GM12878 (cell line): ENCODE measurements around the gene HIVEP3. TPM values are rescaled to one million over a fixed set of nuclear protein-coding genes. Genes with fewer than 3 reads are reported as not detected.
A peak's percentile ranks its signal among the peaks of the same experiment; 100 is the strongest.

Experiments used
- ATAC-seq: fragments of 200-7000 bp; cut with Tn5 transposase; 3 replicates; pipeline ENCODE4 v1.9.1; 2020; ENCODE audit warnings: mild to moderate bottlenecking, moderate library complexity
- BruUV-seq: library from RNA; stranded (reverse); fragments of 400-500 nt; replicated peaks from 2 replicates; lab custom pipeline; 2021; lab: Mats Ljungman, UMichigan
- CTCF ChIA-PET: fragments of 300-600 bp; sonication (Branson Sonifier 250); formaldehyde crosslinking; extraction: SDS; loops from one replicate; lab custom pipeline; 2021; ENCODE audit warnings: inconsistent platforms; lab: Yijun Ruan, JAX
- POLR2A ChIA-PET: fragments of 350-600 bp; formaldehyde crosslinking; extraction: SDS; loops from one replicate; lab custom pipeline; 2021; ENCODE audit warnings: inconsistent platforms; lab: Charles Lee
- RAD21 ChIA-PET: fragments of 300-600 bp; sonication (Branson Sonifier 250); formaldehyde crosslinking; loops from one replicate; lab custom pipeline; 2023; ENCODE audit warnings: antibody characterized with exemption; ENCODE audit not compliant: unreplicated experiment; lab: Charles Lee
- SMC1A ChIA-PET: fragments of 300-600 bp; sonication (Branson Sonifier 250); formaldehyde crosslinking; loops from one replicate; lab custom pipeline; 2023; ENCODE audit not compliant: unreplicated experiment, uncharacterized antibody; lab: Charles Lee
- DNase-seq: peaks from one replicate; pipeline ENCODE4 v3.0.0-alpha.2; 2011; ENCODE audit warnings: low read depth, low spot score
- FAIRE-seq: peaks from 3 replicates; lab custom pipeline; 2011; peaks lifted over from hg19 to GRCh38; lab: Jason Lieb, UNC
- H2AFZ ChIP-seq: 2 replicates; pipeline ENCODE4 v1.6.0; 2011; ENCODE audit warnings: low read depth, low read length, control low read depth; ENCODE audit not compliant: control insufficient read depth
- H3K27ac ChIP-seq: 2 replicates; pipeline ENCODE4 v1.5.1; 2011; ENCODE audit warnings: control low read depth; ENCODE audit not compliant: control insufficient read depth, insufficient read depth
- H3K27me3 ChIP-seq, 2 experiments: replicated peaks in 1 of 2; 2 replicates each; pipeline versions ENCODE4 v1.6.0 to v1.6.1; 2011; ENCODE audit warnings: low read length in 1 of 2; ENCODE audit not compliant: control insufficient read depth in 2 of 2, insufficient read depth in 2 of 2
- H3K36me3 ChIP-seq, 2 experiments: 2 replicates each; pipeline ENCODE4 v1.5.1; 2011; ENCODE audit warnings: low read length in 1 of 2; ENCODE audit not compliant: control insufficient read depth in 2 of 2, insufficient read depth in 2 of 2
- H3K4me1 ChIP-seq: 2 replicates; pipeline ENCODE4 v1.6.1; 2011; ENCODE audit warnings: mild to moderate bottlenecking, low read length, moderate library complexity, mixed read lengths; ENCODE audit not compliant: control insufficient read depth, insufficient read depth
- H3K4me2 ChIP-seq: 2 replicates; pipeline ENCODE4 v1.6.0; 2011; ENCODE audit warnings: control low read depth; ENCODE audit not compliant: control insufficient read depth, insufficient read depth
- H3K4me3 ChIP-seq: fragments of 200-600 bp; sonication (generic); 2 replicates; pipeline ENCODE4 v1.5.1; 2016
- H3K79me2 ChIP-seq: 2 replicates; pipeline ENCODE4 v1.6.0; 2011; ENCODE audit warnings: low read length; ENCODE audit not compliant: control insufficient read depth, insufficient read depth
- H3K9ac ChIP-seq: 2 replicates; pipeline ENCODE4 v1.8.0; 2011; ENCODE audit warnings: low read length, control low read depth, mixed read lengths; ENCODE audit not compliant: control insufficient read depth, insufficient read depth
- H3K9me3 ChIP-seq: replicated peaks from 3 replicates; pipeline ENCODE4 v1.5.1; 2011; ENCODE audit warnings: mild to moderate bottlenecking, low read length; ENCODE audit not compliant: control insufficient read depth, insufficient read depth
- H4K20me1 ChIP-seq: 2 replicates; pipeline ENCODE4 v1.6.0; 2011; ENCODE audit not compliant: control insufficient read depth, insufficient read depth
- FOS ChIP-seq: IDR thresholded peaks from 3 replicates; pipeline ENCODE4 v1.6.1; 2011; ENCODE audit warnings: borderline replicate concordance; ENCODE audit not compliant: insufficient read length; ENCODE audit errors: extremely low read depth
- IKZF2 ChIP-seq, 2 experiments: fragments of 450-650 bp; IDR thresholded peaks; 2 replicates each; pipeline ENCODE4 v1.6.1; 2017; ENCODE audit warnings: mild to moderate bottlenecking in 2 of 2, moderate library complexity in 2 of 2
- KDM1A ChIP-seq: fragments of 200-600 bp; sonication (generic); IDR thresholded peaks from 2 replicates; pipeline ENCODE4 v1.6.1; 2016; ENCODE audit warnings: borderline replicate concordance
- NFYA ChIP-seq: IDR thresholded peaks from 2 replicates; pipeline ENCODE4 v1.6.1; 2011; ENCODE audit warnings: low read depth, mild to moderate bottlenecking, low read length, improper control_type of control experiment, borderline replicate concordance
- NRF1 ChIP-seq: conservative IDR thresholded peaks from 2 replicates; pipeline ENCODE4 v1.6.1; 2011; ENCODE audit warnings: mild to moderate bottlenecking, low read depth, low read length, improper control_type of control experiment
- RAD21 ChIP-seq: IDR thresholded peaks from 2 replicates; pipeline ENCODE4 v1.6.1; 2011; ENCODE audit warnings: mild to moderate bottlenecking, low read depth, low read length, moderate library complexity; ENCODE audit not compliant: insufficient read depth
- SMC3 ChIP-seq: IDR thresholded peaks from 2 replicates; pipeline ENCODE4 v1.6.1; 2011; ENCODE audit warnings: low read length, improper control_type of control experiment, borderline replicate concordance
- WGBS: methylation state at CpG from one replicate; pipeline ENCODE4 v1.1.6; 2016; ENCODE audit warnings: low lambda C conversion rate; ENCODE audit not compliant: insufficient replicate concordance, insufficient coverage; ENCODE audit errors: missing lambda C conversion rate; 5-methylcytosine and 5-hydroxymethylcytosine counted together
- in situ Hi-C: fragments of 300-500 bp; cut with MboI; formaldehyde crosslinking; loops from 9 replicates; pipeline ENCODE4 v1.14.3; 2018; ENCODE audit warnings: mixed read lengths
- intact Hi-C: fragments of 100-400 bp; cut with micrococcal nuclease; formaldehyde crosslinking; loops from one replicate; pipeline ENCODE4 v1.14.2; 2022; ENCODE audit not compliant: unreplicated experiment
- polyA plus RNA-seq, 11 experiments: library from polyadenylated mRNA; depleted of rRNA in 4 of 11; unstranded in 6 of 11; stranded (reverse) in 5 of 11; fragments of >200 nt; fragmentation: Nextera tagmentation in 4 of 11; fragmentation: Illumina TruSeq in 1 of 11; extraction: Ambion mirVana in 4 of 11; extraction: Trizol in 1 of 11; gene quantifications; 1 replicate in 1 of 11; 2 replicates in 10 of 11; pipeline versions ENCODE4 v1.2.1 to v1.2.3, GENCODE V29; 2011 to 2016; ENCODE audit warnings: inconsistent platforms in 2 of 11, missing spikeins in 2 of 11, low read depth in 1 of 11
- total RNA-seq, 4 experiments: library from RNA; depleted of rRNA in 3 of 4; stranded (reverse); fragments of >200 nt in 3 of 4; fragmentation: Illumina TruSeq in 1 of 4; extraction: Trizol in 1 of 4; gene quantifications; 2 replicates each; pipeline versions ENCODE4 v1.2.1 to v1.2.3, GENCODE V29; 2013 to 2021
- TF ChIP-seq, protein P1 (sequence below), 3 experiments: IDR thresholded peaks in 2 of 3; conservative IDR thresholded peaks in 1 of 3; 2 replicates each; pipeline ENCODE4 v1.5.1; 2011; ENCODE audit warnings: low read depth in 3 of 3, low read length in 3 of 3, mild to moderate bottlenecking in 3 of 3, control low read depth in 2 of 3, moderate library complexity in 2 of 3, inconsistent platforms in 1 of 3, mixed read lengths in 1 of 3; ENCODE audit not compliant: control insufficient read depth in 2 of 3, insufficient read depth in 1 of 3; ENCODE audit errors: extremely low read depth in 1 of 3
- TF ChIP-seq, protein P2 (sequence below): fragments of 450-650 bp; IDR thresholded peaks from 2 replicates; pipeline ENCODE4 v1.6.1; 2014; ENCODE audit warnings: mild to moderate bottlenecking

The HIVEP3 gene
- total and polyA plus RNA-seq, 10 of the 15 experiments (the other 5 are each of a cell fraction or from before 2014, with no cell fraction given) = 1.8 to 13.6 (median 3.8) TPM

DNA sequence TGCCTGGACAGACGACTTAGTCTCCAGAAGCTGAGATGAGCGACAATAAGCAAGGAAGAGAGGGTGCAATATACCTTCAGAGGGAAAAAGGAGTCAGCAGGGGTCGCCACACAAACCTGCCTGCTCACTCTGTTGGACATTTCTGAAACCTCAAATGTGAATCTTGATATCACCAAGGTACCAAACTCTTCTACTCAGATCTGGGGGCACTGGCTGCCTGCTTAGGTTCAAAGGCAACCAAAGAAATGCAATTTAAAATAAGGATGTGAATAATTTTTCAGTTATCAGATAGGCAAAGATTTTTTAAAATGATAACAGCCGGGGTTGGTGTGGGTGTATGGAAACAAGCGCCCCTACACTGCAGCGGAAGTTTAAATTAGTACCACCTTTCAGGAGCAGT is 164.2 kb downstream of the HIVEP3 start:
- H3K9ac ChIP-seq = no peak overlapping the region
- POLR2A ChIA-PET = no interaction called here
- SMC1A ChIA-PET = interaction anchor here (0.7 to 3.5 kb wide), 16 partner anchors 11 to 138 kb away, joined by 3 to 13 read pairs (median 4); no protein-coding TSS in a partner anchor
- no peaks in the 10 kb centered on the region for H4K20me1 ChIP-seq
- RAD21 ChIA-PET = interaction anchor here (0.8 to 1.8 kb wide), 10 partner anchors 11 to 181 kb away, joined by 3 to 10 read pairs (median 4); no protein-coding TSS in a partner anchor
- H3K4me1 ChIP-seq = peaks cover 48% of the 10 kb centered on the region
- CTCF ChIA-PET = interaction anchor here (0.7 to 2.9 kb wide), 25 partner anchors 10 to 419 kb away, joined by 3 to 14 read pairs (median 4); no protein-coding TSS in a partner anchor
- FAIRE-seq (no peak), ATAC-seq (0 out of 3 replicates have a peak, but pooled peaks have one; percentile 3)
- TF ChIP-seq SMC3 = peak; percentile 48; the same call in 1 of the 2 replicates
- TF ChIP-seq, protein P1, sequence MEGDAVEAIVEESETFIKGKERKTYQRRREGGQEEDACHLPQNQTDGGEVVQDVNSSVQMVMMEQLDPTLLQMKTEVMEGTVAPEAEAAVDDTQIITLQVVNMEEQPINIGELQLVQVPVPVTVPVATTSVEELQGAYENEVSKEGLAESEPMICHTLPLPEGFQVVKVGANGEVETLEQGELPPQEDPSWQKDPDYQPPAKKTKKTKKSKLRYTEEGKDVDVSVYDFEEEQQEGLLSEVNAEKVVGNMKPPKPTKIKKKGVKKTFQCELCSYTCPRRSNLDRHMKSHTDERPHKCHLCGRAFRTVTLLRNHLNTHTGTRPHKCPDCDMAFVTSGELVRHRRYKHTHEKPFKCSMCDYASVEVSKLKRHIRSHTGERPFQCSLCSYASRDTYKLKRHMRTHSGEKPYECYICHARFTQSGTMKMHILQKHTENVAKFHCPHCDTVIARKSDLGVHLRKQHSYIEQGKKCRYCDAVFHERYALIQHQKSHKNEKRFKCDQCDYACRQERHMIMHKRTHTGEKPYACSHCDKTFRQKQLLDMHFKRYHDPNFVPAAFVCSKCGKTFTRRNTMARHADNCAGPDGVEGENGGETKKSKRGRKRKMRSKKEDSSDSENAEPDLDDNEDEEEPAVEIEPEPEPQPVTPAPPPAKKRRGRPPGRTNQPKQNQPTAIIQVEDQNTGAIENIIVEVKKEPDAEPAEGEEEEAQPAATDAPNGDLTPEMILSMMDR (IDR thresholded peaks at IDR 0.05 in 2 of 3, conservative IDR thresholded peaks at IDR 0.05 in 1 of 3; ENCODE audit: control insufficient read depth in 2 of 3, extremely low read depth in 1 of 3, insufficient read depth in 1 of 3, low read depth in 3 of 3, low read length in 3 of 3) = peak; percentile 39 to 45 (median 40); a peak in 5 of 6 replicates
- TF ChIP-seq, protein P2, sequence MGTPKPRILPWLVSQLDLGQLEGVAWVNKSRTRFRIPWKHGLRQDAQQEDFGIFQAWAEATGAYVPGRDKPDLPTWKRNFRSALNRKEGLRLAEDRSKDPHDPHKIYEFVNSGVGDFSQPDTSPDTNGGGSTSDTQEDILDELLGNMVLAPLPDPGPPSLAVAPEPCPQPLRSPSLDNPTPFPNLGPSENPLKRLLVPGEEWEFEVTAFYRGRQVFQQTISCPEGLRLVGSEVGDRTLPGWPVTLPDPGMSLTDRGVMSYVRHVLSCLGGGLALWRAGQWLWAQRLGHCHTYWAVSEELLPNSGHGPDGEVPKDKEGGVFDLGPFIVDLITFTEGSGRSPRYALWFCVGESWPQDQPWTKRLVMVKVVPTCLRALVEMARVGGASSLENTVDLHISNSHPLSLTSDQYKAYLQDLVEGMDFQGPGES = no peak
- TF ChIP-seq NRF1 = no peak
- TF ChIP-seq NFYA = no peak
- TF ChIP-seq RAD21 = peak; percentile 57
- 0 out of 4 replicates have a peak, but pooled peaks of 1 of the 2 experiments have one; percentile 21 for TF ChIP-seq IKZF2 (IDR thresholded peaks at IDR 0.05)
- no peak for TF ChIP-seq FOS
- no peak for TF ChIP-seq KDM1A
- TF ChIP-seq, all 136 proteins: peak for 4
- Histone ChIP-seq H3K9me3 (no peaks in the 10 kb centered on the region; the same call in 1 of the 3 replicates), H3K36me3 (no peaks in the 10 kb centered on the region), H3K79me2 (no peaks in the 10 kb centered on the region), H3K4me2 (peak overlapping the region; percentile 0; the same call in 1 of the 2 replicates), H2AFZ (no peak overlapping the region; the same call in 1 of the 2 replicates), H3K27me3 (no peaks in the 10 kb centered on the region), H3K27ac (no peak overlapping the region), H3K4me3 (no peak overlapping the region)
- in situ Hi-C loops (no loop called here), intact Hi-C loops (loop anchor here (5.0 to 10.0 kb wide), 4 partner anchors 113 to 280 kb away; no protein-coding TSS in a partner anchor)
- BruUV-seq = no TSS peak
- no peak for DNase-seq
- WGBS = 33% methylated on average over 6 of the region's 6 CpGs
